ENCODE results near the gene NR5A2.

Gene NR5A2

DNA sequence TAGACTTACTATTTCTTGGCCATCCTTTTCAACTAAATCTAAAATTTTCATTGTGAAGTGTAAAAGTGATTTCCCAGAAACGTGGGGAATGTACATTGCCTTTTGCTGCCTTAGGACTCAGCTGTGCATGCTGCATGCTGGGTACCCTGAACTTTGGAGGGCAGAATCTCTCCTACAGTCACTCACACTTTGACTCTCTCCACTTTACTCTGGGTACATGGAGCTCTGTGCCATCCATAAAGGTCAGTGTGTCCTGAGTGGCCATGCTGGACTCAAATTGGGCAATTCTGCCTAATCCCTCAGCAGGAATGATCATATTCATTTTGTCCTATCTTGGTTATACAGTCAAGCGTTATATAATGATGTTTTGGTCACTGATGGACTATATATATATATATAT, 105.6 kb downstream of the NR5A2 start:
- no peak for TF ChIP-seq CTCF (IDR thresholded peaks at IDR 0.05; ENCODE audit: low read depth, low read length, missing control alignments)

DNA sequence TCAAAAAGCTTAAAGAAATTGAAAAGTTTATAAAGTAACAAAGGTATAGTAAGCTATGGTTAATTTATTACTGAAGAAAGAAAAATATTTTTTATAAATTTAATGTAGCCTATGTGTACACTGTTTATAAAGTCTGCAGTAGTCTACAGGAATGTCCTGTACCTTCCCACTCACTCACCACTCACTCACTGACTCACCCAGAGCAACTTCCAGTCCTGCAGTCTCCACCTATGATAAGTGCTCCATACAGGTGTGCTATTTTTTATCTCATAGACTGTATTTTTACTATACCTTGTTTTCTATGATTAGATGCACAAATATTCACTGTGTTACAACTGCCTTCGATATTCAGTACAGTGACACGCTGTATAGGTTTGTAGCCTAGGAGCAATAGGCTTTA, 106.6 kb downstream of the NR5A2 start:
- no peak overlapping the region for H3K4me3 ChIP-seq (ENCODE audit: low read depth, low read length)
- DNase-seq (ENCODE audit: low read depth), result no peak
- in situ Hi-C loops (cut with HindIII; ENCODE audit: low sequenced_read_pairs), result no loop called here
- TF ChIP-seq CTCF (IDR thresholded peaks at IDR 0.05; ENCODE audit: low read depth, low read length, missing control alignments), result no peak

More for the DNA sequence above, 105.6 kb downstream of the NR5A2 start:
- H3K4me3 ChIP-seq (ENCODE audit: low read depth, low read length), result no peak overlapping the region
- no peak for DNase-seq (ENCODE audit: low read depth)
- in situ Hi-C loops (cut with HindIII; ENCODE audit: low sequenced_read_pairs), result no loop called here

DNA sequence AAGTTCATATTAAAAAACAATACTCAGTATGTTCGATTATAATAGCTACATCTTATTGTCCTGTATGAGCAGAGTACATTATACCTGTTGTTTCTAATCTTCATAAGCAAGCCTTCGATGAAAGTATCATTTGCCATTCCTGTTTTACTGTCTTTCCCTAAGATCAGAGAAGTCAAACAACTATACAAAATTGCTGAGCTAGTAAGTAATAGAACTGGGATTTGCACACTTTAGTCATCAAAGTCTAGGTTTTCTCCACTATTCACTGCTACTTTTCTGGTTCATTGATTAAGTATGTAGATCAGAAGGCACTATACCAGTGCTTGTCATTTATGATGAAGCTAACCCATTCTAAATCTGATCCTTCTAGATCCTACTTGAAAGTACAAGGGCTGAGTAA, 108.9 kb downstream of the NR5A2 start:
- no peak for TF ChIP-seq CTCF (IDR thresholded peaks at IDR 0.05; ENCODE audit: low read depth, low read length, missing control alignments)
- DNase-seq (ENCODE audit: low read depth), result no peak
- no peak overlapping the region for H3K4me3 ChIP-seq (ENCODE audit: low read depth, low read length)
- in situ Hi-C loops (cut with HindIII; ENCODE audit: low sequenced_read_pairs), result no loop called here

GRCh38 chr1:200139661-200140250, 112.2 kb downstream of the NR5A2 start:
- peak; percentile 28 for DNase-seq (ENCODE audit: low read depth)
- TF ChIP-seq CTCF (IDR thresholded peaks at IDR 0.05; ENCODE audit: low read depth, low read length, missing control alignments), result peak; percentile 70
- H3K4me3 ChIP-seq (ENCODE audit: low read depth, low read length), result no peak overlapping the region
- in situ Hi-C loops (cut with HindIII; ENCODE audit: low sequenced_read_pairs), result no loop called here

DNA sequence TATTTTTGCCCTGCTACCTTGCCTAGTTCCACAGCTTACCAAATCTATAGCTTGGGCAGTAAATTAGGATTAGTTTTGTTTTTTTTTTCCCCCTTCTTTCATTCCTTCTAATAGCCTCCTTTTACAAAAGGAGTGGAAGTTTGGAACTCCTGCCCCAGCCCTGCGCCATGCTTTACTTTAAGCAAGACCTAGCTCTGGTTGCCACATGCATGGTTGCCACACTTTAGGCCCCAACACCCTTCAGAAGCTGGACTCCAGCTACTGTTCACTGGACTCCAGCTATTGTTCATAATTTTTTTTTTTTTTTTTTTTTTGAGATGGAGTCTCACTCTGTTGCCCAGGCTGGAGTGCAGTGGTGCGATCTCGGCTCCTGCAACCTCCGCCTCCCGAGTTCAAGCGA, 115.8 kb downstream of the NR5A2 start:
- no peak for DNase-seq (ENCODE audit: low read depth)
- H3K4me3 ChIP-seq (ENCODE audit: low read depth, low read length), result no peak overlapping the region
- TF ChIP-seq CTCF (IDR thresholded peaks at IDR 0.05; ENCODE audit: low read depth, low read length, missing control alignments), result no peak
- in situ Hi-C loops (cut with HindIII; ENCODE audit: low sequenced_read_pairs), result no loop called here

DNA sequence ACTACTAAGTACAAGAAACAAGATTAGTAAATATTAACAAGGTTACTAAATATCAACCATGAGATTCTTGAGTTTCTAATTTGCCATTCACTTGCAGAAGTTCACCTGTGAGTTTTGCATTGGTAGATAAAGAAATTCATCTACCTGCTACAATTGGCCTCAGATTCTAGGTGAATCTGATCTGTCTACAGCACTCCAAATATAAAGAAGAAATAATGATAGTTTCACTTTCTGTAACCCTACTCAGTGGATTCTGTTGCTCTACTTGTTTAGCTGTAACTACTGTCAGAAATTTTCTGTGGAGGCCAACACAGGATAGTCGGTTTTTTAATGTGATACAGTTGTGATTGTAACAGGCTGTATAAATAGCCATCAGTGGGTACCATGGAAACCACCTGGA, 118.6 kb downstream of the NR5A2 start:
- in situ Hi-C loops (cut with HindIII; ENCODE audit: low sequenced_read_pairs), result no loop called here
- TF ChIP-seq CTCF (IDR thresholded peaks at IDR 0.05; ENCODE audit: low read depth, low read length, missing control alignments), result no peak
- DNase-seq (ENCODE audit: low read depth), result no peak
- H3K4me3 ChIP-seq (ENCODE audit: low read depth, low read length), result no peak overlapping the region
